Dedifferentiated amniotic fluid mesenchymal stem cell (primary cell): ENCODE data around the gene DDX31.

Experiments used
- DNase-seq: peaks from one replicate; pipeline ENCODE4 v3.0.0-alpha.2; 2016; ENCODE audit errors: extremely low spot score

Gene DDX31

GRCh38 chr9:132634327-132634726 is 35.5 kb downstream of the DDX31 start:
- no peak for DNase-seq

GRCh38 chr9:132632413-132633129 is 37.2 kb downstream of the DDX31 start:
- no peak for DNase-seq

- DNase-seq = no peak
Measured at GRCh38 chr9:132631685-132632084, 38.1 kb downstream of the DDX31 start.

- no peak for DNase-seq
Measured at GRCh38 chr9:132631280-132631679, 38.5 kb downstream of the DDX31 start.

- no peak for DNase-seq
Measured at GRCh38 chr9:132630811-132631210, 39.0 kb downstream of the DDX31 start.

GRCh38 chr9:132630116-132630515 is 39.7 kb downstream of the DDX31 start:
- no peak for DNase-seq

- no peak for DNase-seq
Measured at GRCh38 chr9:132628746-132629145, 41.0 kb downstream of the DDX31 start.

GRCh38 chr9:132627594-132627993 is 42.2 kb downstream of the DDX31 start:
- no peak for DNase-seq

- no peak for DNase-seq
Measured at GRCh38 chr9:132627106-132627505, 42.7 kb downstream of the DDX31 start.

- DNase-seq = no peak
Measured at GRCh38 chr9:132626285-132626684, 43.5 kb downstream of the DDX31 start.

- DNase-seq = no peak
Measured at GRCh38 chr9:132622159-132622558, 47.6 kb downstream of the DDX31 start.

- no peak for DNase-seq
Measured at GRCh38 chr9:132616725-132617124, 53.1 kb downstream of the DDX31 start.

- DNase-seq = no peak
Measured at GRCh38 chr9:132615774-132616173, 54.0 kb downstream of the DDX31 start.

GRCh38 chr9:132614324-132614723 is 55.5 kb downstream of the DDX31 start:
- no peak for DNase-seq

- DNase-seq = no peak
Measured at GRCh38 chr9:132610661-132611060, 59.1 kb downstream of the DDX31 start.

GRCh38 chr9:132609829-132610228 is 60.0 kb downstream of the DDX31 start:
- no peak for DNase-seq

- DNase-seq = no peak
Measured at GRCh38 chr9:132609184-132609583, 60.6 kb downstream of the DDX31 start.

GRCh38 chr9:132606066-132606465 is 63.7 kb downstream of the DDX31 start:
- DNase-seq = no peak

- DNase-seq = no peak
Measured at GRCh38 chr9:132605387-132605786, 64.4 kb downstream of the DDX31 start.

- no peak for DNase-seq
Measured at GRCh38 chr9:132602207-132602606, 67.6 kb downstream of the DDX31 start.

- DNase-seq = no peak
Measured at GRCh38 chr9:132600326-132600984, 69.3 kb downstream of the DDX31 start.

- DNase-seq = no peak
Measured at GRCh38 chr9:132597073-132597775, 72.6 kb downstream of the DDX31 start.

- no peak for DNase-seq
Measured at GRCh38 chr9:132596200-132596599, 73.6 kb downstream of the DDX31 start.
